SHP77 (cell line): Measurements from ENCODE around the gene SLC5A2.
A peak's percentile ranks its signal among the peaks of the same experiment; 100 is the strongest.
"Not testable (repeated sequence)": the region's sequence is repeated elsewhere in the genome, so short reads cannot be mapped to it uniquely, and the experiment has no call there.

Source experiments
- DNase-seq, 2 experiments: peaks; one replicate each; lab custom pipeline; 2025; lab: John Stamatoyannopoulos, UW

The SLC5A2 gene

GRCh38 chr16:31498493-31498892, 15.6 kb downstream of the SLC5A2 start:
- DNase-seq, result no peak

- no peak for DNase-seq
Measured at GRCh38 chr16:31499928-31500327, 17.0 kb downstream of the SLC5A2 start.

GRCh38 chr16:31501226-31501965, 18.5 kb downstream of the SLC5A2 start:
- no peak for DNase-seq

GRCh38 chr16:31501966-31502348, 19.0 kb downstream of the SLC5A2 start:
- DNase-seq, result no peak

- DNase-seq, result no peak
Measured at GRCh38 chr16:31502981-31503380, 20.1 kb downstream of the SLC5A2 start.

GRCh38 chr16:31503555-31503954, 20.6 kb downstream of the SLC5A2 start:
- DNase-seq, result not testable (repeated sequence)

GRCh38 chr16:31504159-31504558, 21.2 kb downstream of the SLC5A2 start:
- DNase-seq, result no peak

GRCh38 chr16:31505483-31505882, 22.6 kb downstream of the SLC5A2 start:
- no peak for DNase-seq

GRCh38 chr16:31507617-31507928, 24.6 kb downstream of the SLC5A2 start:
- no peak for DNase-seq

- peak; percentile 91 to 94 for DNase-seq
Measured at GRCh38 chr16:31507929-31508705, 25.2 kb downstream of the SLC5A2 start, which contains the start of gene RUSF1. TSS of gene RUSF1 (minus strand) at chr16:31508391. CDS start at chr16:31508373, 18 bp downstream.

- DNase-seq, result no peak
Measured at GRCh38 chr16:31508706-31509195, 25.8 kb downstream of the SLC5A2 start.

- DNase-seq, result no peak
Measured at GRCh38 chr16:31513126-31513525, 30.2 kb downstream of the SLC5A2 start.

GRCh38 chr16:31513884-31514283, 31.0 kb downstream of the SLC5A2 start:
- no peak for DNase-seq

- no peak for DNase-seq
Measured at GRCh38 chr16:31517800-31518402, 35.0 kb downstream of the SLC5A2 start.

- peak in 1 of 2 experiments; percentile 17 for DNase-seq
Measured at GRCh38 chr16:31519759-31520431, 37.0 kb downstream of the SLC5A2 start.

GRCh38 chr16:31521368-31521767, 38.4 kb downstream of the SLC5A2 start:
- DNase-seq, result no peak

- no peak for DNase-seq
Measured at GRCh38 chr16:31522071-31522470, 39.1 kb downstream of the SLC5A2 start.

GRCh38 chr16:31523768-31524167, 40.8 kb downstream of the SLC5A2 start:
- not testable (repeated sequence) for DNase-seq

- DNase-seq, result no peak
Measured at GRCh38 chr16:31525113-31525512, 42.2 kb downstream of the SLC5A2 start.

GRCh38 chr16:31527734-31528274, 44.9 kb downstream of the SLC5A2 start, which contains the start of gene AHSP:
TSS of gene AHSP (plus strand) at chr16:31527900. CDS start at chr16:31528140, 240 bp downstream.
- no peak for DNase-seq

- no peak for DNase-seq
Measured at GRCh38 chr16:31528523-31529107, 45.7 kb downstream of the SLC5A2 start.
